Body of pancreas (tissue), 4 donors: ENCODE results near the gene AP2A2. TPM values are rescaled to one million over a fixed set of nuclear protein-coding genes. Genes with fewer than 3 reads are reported as not detected.
A peak's percentile ranks its signal among the peaks of the same experiment; 100 is the strongest.

ENCODE experiments used
- ATAC-seq: fragments of 150-250 bp; one replicate; pipeline ENCODE4 v1.9.1; 2016
- DNase-seq, 4 donors: peaks; one replicate each; pipeline ENCODE4 v3.0.0-alpha.2; 2019
- H3K27ac ChIP-seq, 4 donors: fragments of 200-600 bp; sonication (generic); 1 replicate in 3 of 4; 2 replicates in 1 of 4; pipeline versions ENCODE4 v1.5.1 to v1.6.1; 2016 to 2019; ENCODE audit warnings: mild to moderate bottlenecking in 1 of 4, mixed read lengths in 1 of 4, moderate library complexity in 1 of 4
- H3K27me3 ChIP-seq, 2 donors: fragments of 200-600 bp; sonication (generic); one replicate each; pipeline ENCODE4 v1.6.0; 2016; ENCODE audit warnings: mild to moderate bottlenecking in 1 of 2
- H3K36me3 ChIP-seq, 2 donors: fragments of 200-600 bp; sonication (generic); replicated peaks in 1 of 2; 2 replicates each; pipeline ENCODE4 v1.5.1; 2016; ENCODE audit warnings: low read depth in 2 of 2; ENCODE audit not compliant: insufficient read depth in 1 of 2
- H3K4me1 ChIP-seq: fragments of 200-600 bp; sonication (generic); one replicate; pipeline ENCODE4 v1.6.0; 2016
- H3K4me3 ChIP-seq, 2 donors: fragments of 200-600 bp; sonication (generic); 1 replicate in 1 of 2; 2 replicates in 1 of 2; pipeline ENCODE4 v1.5.1; 2016 to 2019
- H3K9me3 ChIP-seq, 3 donors: fragments of 200-600 bp; sonication (generic); 1 replicate in 2 of 3; 2 replicates in 1 of 3; pipeline ENCODE4 v1.5.1; 2016
- CTCF ChIP-seq, 7 experiments: fragments of 450-650 bp in 4 of 7; fragments of 200-600 bp in 3 of 7; sonication (generic) in 3 of 7; IDR thresholded peaks; one replicate each; pipeline ENCODE4 v1.5.1; 2016 to 2019; ENCODE audit warnings: antibody characterized with exemption in 7 of 7
- POLR2A ChIP-seq, 3 donors: fragments of 450-650 bp; IDR thresholded peaks; one replicate each; pipeline ENCODE4 v1.6.1; 2016; ENCODE audit warnings: antibody characterized with exemption in 3 of 3, mild to moderate bottlenecking in 2 of 3
- WGBS, 2 donors: methylation state at CpG; one replicate each; pipeline ENCODE4 v1.1.5; 2017; 5-methylcytosine and 5-hydroxymethylcytosine counted together
- intact Hi-C: fragments of 100-400 bp; cut with DNase I; formaldehyde crosslinking; loops from one replicate; pipeline ENCODE4 v1.15.1; 2023
- total RNA-seq, 2 donors: library from RNA; depleted of rRNA; stranded (reverse); fragments of >200 nt; gene quantifications; one replicate each; pipeline ENCODE4 v1.1.0, GENCODE V29; 2016

Gene AP2A2
- total RNA-seq, 2 donors from 2014 or later: 40.7 to 77.8 TPM

DNA sequence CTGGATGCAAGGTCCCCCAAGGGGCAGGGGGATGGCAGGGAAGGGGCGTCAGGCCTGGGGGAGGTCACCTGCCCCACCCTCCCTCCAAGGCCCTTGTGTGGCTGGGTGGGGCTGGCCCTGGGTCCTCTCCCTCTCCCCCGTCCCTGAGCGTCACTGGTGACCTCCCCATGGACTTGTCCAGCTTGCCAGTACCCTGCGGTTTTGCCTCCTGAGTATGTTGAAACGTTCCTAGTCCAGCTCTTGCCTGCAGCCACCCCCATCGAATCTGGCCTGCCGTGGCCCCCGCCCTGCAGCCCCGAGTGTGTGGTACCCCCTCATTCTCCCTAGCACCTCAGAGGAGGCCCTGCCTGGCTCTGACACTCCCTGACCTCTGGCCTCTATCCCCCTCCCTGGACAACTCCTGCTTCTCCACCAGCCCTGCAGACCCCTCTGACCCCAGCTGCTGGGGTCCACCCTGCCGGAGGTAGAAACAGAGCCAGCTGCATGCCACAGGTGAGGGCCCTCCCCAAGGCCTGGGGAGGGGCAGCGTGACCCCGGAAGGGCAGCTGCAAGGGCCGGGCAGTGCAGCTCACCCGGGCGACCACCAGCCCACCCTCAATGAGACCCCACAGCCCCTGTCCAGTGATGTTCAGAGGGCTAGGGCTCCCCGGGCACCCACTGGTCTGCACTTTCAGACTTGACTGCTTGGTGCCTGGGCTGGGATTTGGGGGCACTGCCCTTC lies 114.9 kb downstream of the AP2A2 start:
- Histone ChIP-seq H3K27ac (peak overlapping the region; percentile 77 to 87 (median 86)), H3K4me3 (no peak overlapping the region), H3K27me3 (no peaks in the 10 kb centered on the region), H3K9me3 (no peaks in the 10 kb centered on the region), H3K36me3 (no peaks in the 10 kb centered on the region), H3K4me1 (peaks cover 71% of the 10 kb centered on the region)
- WGBS, 2 donors: 62 to 66% methylated on average over 8 to 16 of the region's 16 CpGs
- peak in 3 of 4 donors; percentile 49 to 56 (median 51) for DNase-seq
- TF ChIP-seq CTCF (IDR thresholded peaks at IDR 0.05) (no peak), POLR2A (IDR thresholded peaks at IDR 0.05) (no peak)
- ATAC-seq: peak; percentile 36
- intact Hi-C loops: no loop called here

DNA sequence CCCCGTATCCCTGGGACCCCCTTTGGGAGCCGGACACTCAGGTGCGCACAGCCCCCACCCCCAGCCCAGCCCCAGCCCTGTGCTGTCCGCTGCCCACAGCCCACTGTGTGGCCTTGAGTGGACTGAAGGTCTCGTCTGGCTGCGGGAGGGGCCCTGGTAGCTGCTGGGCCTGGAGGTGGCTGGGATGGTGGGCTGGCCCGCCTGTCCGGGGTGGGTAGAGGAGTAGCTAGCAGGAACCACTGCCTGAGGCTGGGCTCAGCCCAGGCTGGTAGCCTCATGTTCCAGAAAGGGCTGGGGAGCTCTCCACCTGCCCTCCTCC lies 115.4 kb downstream of the AP2A2 start:
- no peaks in the 10 kb centered on the region for H3K27me3 ChIP-seq
- H3K4me1 ChIP-seq: peaks cover 68% of the 10 kb centered on the region
- WGBS, 2 donors: 48% methylated on average over 5 of the region's 8 CpGs; no CpG with 5 or more reads in 1 of the 2 donors
- H3K36me3 ChIP-seq: no peaks in the 10 kb centered on the region
- intact Hi-C loops: no loop called here
- H3K4me3 ChIP-seq: no peak overlapping the region
- DNase-seq (peak in 2 of 4 donors; percentile 8 to 41), ATAC-seq (no peak)
- peak overlapping the region; percentile 77 to 87 (median 86) for H3K27ac ChIP-seq
- H3K9me3 ChIP-seq: no peaks in the 10 kb centered on the region
- TF ChIP-seq CTCF (IDR thresholded peaks at IDR 0.05) (no peak), POLR2A (IDR thresholded peaks at IDR 0.05) (no peak)

- DNase-seq (peak in 3 of 4 donors; percentile 21 to 85 (median 45)), ATAC-seq (peak; percentile 13)
- WGBS, 2 donors: 36% methylated on average over 8 of the region's 9 CpGs; no CpG with 5 or more reads in 1 of the 2 donors
- Histone ChIP-seq H3K9me3 (no peaks in the 10 kb centered on the region), H3K4me3 (no peak overlapping the region), H3K27me3 (no peaks in the 10 kb centered on the region), H3K4me1 (peaks cover 64% of the 10 kb centered on the region), H3K27ac (peak overlapping the region; percentile 77 to 87 (median 86)), H3K36me3 (no peaks in the 10 kb centered on the region)
- TF ChIP-seq POLR2A (IDR thresholded peaks at IDR 0.05): no peak
- no peak for TF ChIP-seq CTCF (IDR thresholded peaks at IDR 0.05)
- intact Hi-C loops: no loop called here
These were observed 115.8 kb downstream of the AP2A2 start for GRCh38 chr11:1041471-1041870.

DNA sequence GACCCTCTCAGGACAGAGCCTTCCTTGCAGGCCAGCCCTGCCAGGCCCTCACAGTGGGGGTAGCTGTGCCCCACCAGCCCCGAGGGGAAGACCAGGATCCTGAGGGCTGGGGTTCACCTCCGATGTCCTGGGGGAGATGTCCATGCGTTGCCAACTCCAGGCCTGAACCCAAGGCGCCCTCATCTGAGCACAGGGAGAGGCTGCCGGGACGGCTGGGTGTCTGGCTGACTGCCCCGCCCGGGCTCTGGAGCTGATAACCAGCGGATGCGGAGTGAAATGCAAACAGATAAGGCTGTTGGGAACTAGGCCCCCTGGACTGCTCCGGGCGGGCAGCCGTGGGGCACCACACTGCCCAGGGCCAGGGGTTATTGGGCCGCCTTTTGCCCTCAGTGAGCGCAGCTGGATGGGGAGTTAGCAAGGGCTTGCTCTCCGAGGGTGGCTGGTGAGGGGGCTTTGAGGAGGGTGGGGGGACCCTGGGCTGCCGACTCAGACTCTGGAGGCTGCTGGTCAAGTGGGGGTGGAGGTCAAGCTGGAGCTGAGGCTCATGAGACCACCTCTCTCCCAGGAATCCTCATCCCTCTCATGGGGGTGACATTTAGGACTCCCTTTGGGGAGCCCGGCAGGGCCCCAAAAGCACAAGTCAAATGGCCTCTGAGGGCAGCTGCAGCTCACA lies 116.4 kb downstream of the AP2A2 start:
- no peak overlapping the region for H3K4me3 ChIP-seq
- no peaks in the 10 kb centered on the region for H3K9me3 ChIP-seq
- H3K36me3 ChIP-seq: no peaks in the 10 kb centered on the region
- ATAC-seq: peak; percentile 57
- peak overlapping the region; percentile 77 to 87 (median 86) for H3K27ac ChIP-seq
- H3K27me3 ChIP-seq: no peaks in the 10 kb centered on the region
- DNase-seq: peak; percentile 70 to 88 (median 84)
- TF ChIP-seq CTCF (IDR thresholded peaks at IDR 0.05) (peak in 2 of 7 experiments; percentile 17 to 34), POLR2A (IDR thresholded peaks at IDR 0.05) (peak in 2 of 3 donors; percentile 26 to 45)
- H3K4me1 ChIP-seq: peaks cover 58% of the 10 kb centered on the region
- WGBS, 2 donors: 6 to 22% methylated on average over 10 to 18 of the region's 18 CpGs
- intact Hi-C loops: no loop called here
